NCI-H1694 treated with DMSO at 0.1 percent for 48 hours (cell line): ENCODE data around the gene ZBTB20.

Experiments
- DNase-seq: peaks from one replicate; lab custom pipeline; 2025; lab: John Stamatoyannopoulos, UW

ZBTB20 gene

GRCh38 chr3:114928989-114929640 lies 218.0 kb downstream of the ZBTB20 start:
- no peak for DNase-seq

- DNase-seq = no peak
Observed at GRCh38 chr3:114904633-114905032, 242.5 kb downstream of the ZBTB20 start.

- no peak for DNase-seq
Observed at GRCh38 chr3:114903213-114903612, 243.9 kb downstream of the ZBTB20 start.

- no peak for DNase-seq
Observed at GRCh38 chr3:114902691-114903101, 244.4 kb downstream of the ZBTB20 start.

GRCh38 chr3:114900908-114901307 lies 246.2 kb downstream of the ZBTB20 start:
- DNase-seq = no peak

GRCh38 chr3:114899186-114899931 lies 247.7 kb downstream of the ZBTB20 start:
- DNase-seq = peak; percentile 29

GRCh38 chr3:114896978-114897377 lies 250.1 kb downstream of the ZBTB20 start:
- DNase-seq = no peak

GRCh38 chr3:114893361-114893760 lies 253.7 kb downstream of the ZBTB20 start:
- DNase-seq = no peak

- peak; percentile 76 for DNase-seq
Observed at GRCh38 chr3:114892880-114893279, 254.2 kb downstream of the ZBTB20 start.

- peak; percentile 88 for DNase-seq
Observed at GRCh38 chr3:114892131-114892879, 254.8 kb downstream of the ZBTB20 start.

GRCh38 chr3:114887806-114888205 lies 259.3 kb downstream of the ZBTB20 start:
- DNase-seq = no peak

GRCh38 chr3:114886905-114887304 lies 260.2 kb downstream of the ZBTB20 start:
- no peak for DNase-seq

- DNase-seq = no peak
Observed at GRCh38 chr3:114884213-114884923, 262.7 kb downstream of the ZBTB20 start.

- no peak for DNase-seq
Observed at GRCh38 chr3:114880078-114880477, 267.0 kb downstream of the ZBTB20 start.

- no peak for DNase-seq
Observed at GRCh38 chr3:114879059-114880031, 267.7 kb downstream of the ZBTB20 start.

GRCh38 chr3:114878114-114878839 lies 268.8 kb downstream of the ZBTB20 start:
- no peak for DNase-seq

GRCh38 chr3:114877378-114878113 lies 269.5 kb downstream of the ZBTB20 start:
- DNase-seq = no peak

GRCh38 chr3:114874522-114874971 lies 272.5 kb downstream of the ZBTB20 start:
- DNase-seq = no peak

GRCh38 chr3:114873591-114873990 lies 273.5 kb downstream of the ZBTB20 start:
- no peak for DNase-seq

GRCh38 chr3:114872588-114872987 lies 274.5 kb downstream of the ZBTB20 start:
- no peak for DNase-seq
